GM12878 (cell line): ENCODE results near the gene MAP4K4. TPM values are rescaled to one million over a fixed set of nuclear protein-coding genes. Genes with fewer than 3 reads are reported as not detected.

Experiments
- CBX5 ChIP-seq: sonication (generic); IDR thresholded peaks from 2 replicates; pipeline ENCODE4 v1.6.1; 2016; ENCODE audit warnings: low read depth, moderate library complexity, mild to moderate bottlenecking, inconsistent platforms
- CHD2 ChIP-seq: IDR thresholded peaks from 2 replicates; pipeline ENCODE4 v1.6.1; 2011; ENCODE audit warnings: low read depth, low read length, improper control_type of control experiment, borderline replicate concordance
- EED ChIP-seq: sonication (generic); IDR thresholded peaks from 2 replicates; pipeline ENCODE4 v1.6.1; 2016; ENCODE audit warnings: antibody characterized with exemption, low read depth
- FOXM1 ChIP-seq: IDR thresholded peaks from 2 replicates; pipeline ENCODE4 v1.6.1; 2012; ENCODE audit warnings: low read depth, mild to moderate bottlenecking, inconsistent platforms, low read length, moderate library complexity
- GATAD2B ChIP-seq: fragments of 450-650 bp; conservative IDR thresholded peaks from 2 replicates; pipeline ENCODE4 v1.6.1; 2017; ENCODE audit warnings: low read depth, mild to moderate bottlenecking, moderate library complexity
- IKZF2 ChIP-seq, 2 experiments: fragments of 450-650 bp; IDR thresholded peaks; 2 replicates each; pipeline ENCODE4 v1.6.1; 2017; ENCODE audit warnings: mild to moderate bottlenecking in 2 of 2, moderate library complexity in 2 of 2
- MTA2 ChIP-seq: fragments of 450-650 bp; IDR thresholded peaks from 2 replicates; pipeline ENCODE4 v1.6.1; 2016; ENCODE audit warnings: low read depth, mild to moderate bottlenecking, moderate library complexity
- RB1 ChIP-seq: fragments of 450-650 bp; formaldehyde crosslinking; IDR thresholded peaks from 2 replicates; pipeline ENCODE4 v1.6.1; 2017; ENCODE audit warnings: mild to moderate bottlenecking, borderline replicate concordance
- SRF ChIP-seq, 2 experiments: IDR thresholded peaks; 2 replicates each; pipeline ENCODE4 v1.6.1; 2011; ENCODE audit warnings: low read depth in 2 of 2, low read length in 2 of 2, mild to moderate bottlenecking in 1 of 2, moderate library complexity in 1 of 2
- YY1 ChIP-seq: IDR thresholded peaks from 2 replicates; pipeline ENCODE4 v1.6.1; 2011; ENCODE audit warnings: low read depth, mild to moderate bottlenecking, low read length
- ZZZ3 ChIP-seq: IDR thresholded peaks from 2 replicates; pipeline ENCODE4 v1.6.1; 2011; ENCODE audit warnings: low read depth; ENCODE audit not compliant: control insufficient read depth, insufficient read length
- polyA plus RNA-seq, 11 experiments: library from polyadenylated mRNA; depleted of rRNA in 4 of 11; unstranded in 6 of 11; stranded (reverse) in 5 of 11; fragments of >200 nt; fragmentation: Nextera tagmentation in 4 of 11; fragmentation: Illumina TruSeq in 1 of 11; extraction: Ambion mirVana in 4 of 11; extraction: Trizol in 1 of 11; gene quantifications; 1 replicate in 1 of 11; 2 replicates in 10 of 11; pipeline versions ENCODE4 v1.2.1 to v1.2.3, GENCODE V29; 2011 to 2016; ENCODE audit warnings: inconsistent platforms in 2 of 11, missing spikeins in 2 of 11, low read depth in 1 of 11
- total RNA-seq, 4 experiments: library from RNA; depleted of rRNA in 3 of 4; stranded (reverse); fragments of >200 nt in 3 of 4; fragmentation: Illumina TruSeq in 1 of 4; extraction: Trizol in 1 of 4; gene quantifications; 2 replicates each; pipeline versions ENCODE4 v1.2.1 to v1.2.3, GENCODE V29; 2013 to 2021
- TF ChIP-seq, protein P1 (sequence below): fragments of 450-650 bp; IDR thresholded peaks from 2 replicates; pipeline ENCODE4 v1.6.1; 2016; ENCODE audit warnings: mild to moderate bottlenecking, moderate library complexity, borderline replicate concordance
- TF ChIP-seq, protein P2 (sequence below): fragments of 450-650 bp; IDR thresholded peaks from 2 replicates; pipeline ENCODE4 v1.6.1; 2017; ENCODE audit warnings: antibody characterized with exemption, mild to moderate bottlenecking, moderate library complexity
- TF ChIP-seq, protein P3 (sequence below): IDR thresholded peaks from 2 replicates; pipeline ENCODE4 v1.6.1; 2011; ENCODE audit warnings: mild to moderate bottlenecking, low read depth, low read length, moderate library complexity; ENCODE audit not compliant: insufficient replicate concordance
- TF ChIP-seq, protein P4 (sequence below): fragments of 450-650 bp; IDR thresholded peaks from 2 replicates; pipeline ENCODE4 v1.6.1; 2016; ENCODE audit warnings: mild to moderate bottlenecking
- TF ChIP-seq, protein P5 (sequence below): fragments of 450-650 bp; IDR thresholded peaks from 2 replicates; pipeline ENCODE4 v1.6.1; 2014; ENCODE audit warnings: mild to moderate bottlenecking
- TF ChIP-seq, protein P6 (sequence below): fragments of 450-650 bp; IDR thresholded peaks from 2 replicates; pipeline ENCODE4 v1.6.1; 2017; ENCODE audit warnings: mild to moderate bottlenecking, low read depth, inconsistent platforms; ENCODE audit not compliant: poor library complexity, severe bottlenecking

The MAP4K4 gene
- total and polyA plus RNA-seq, 10 of the 15 experiments (the other 5 are each of a cell fraction or from before 2014, with no cell fraction given): 1.9 to 50.4 (median 9.7) TPM

DNA sequence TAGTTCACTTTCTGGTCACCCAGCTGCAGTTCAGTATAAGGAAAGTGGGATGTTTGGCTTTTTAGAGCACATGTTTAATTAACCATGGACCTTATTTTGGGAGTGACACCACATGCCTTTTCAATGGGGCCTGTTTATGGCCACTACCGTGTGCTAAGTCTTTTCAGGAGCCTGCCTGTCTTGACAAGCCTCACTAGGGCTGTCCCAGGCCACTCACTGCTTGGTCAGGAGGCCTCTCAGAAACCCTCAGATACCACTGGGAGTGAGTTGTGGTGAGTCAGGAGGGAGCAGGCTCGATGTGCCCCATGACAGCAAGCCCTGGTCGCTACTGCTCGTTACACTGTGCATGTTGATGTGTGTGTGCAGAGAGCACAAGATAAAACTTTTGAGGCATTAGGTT is 123.0 kb downstream of the MAP4K4 start (continued):
- TF ChIP-seq, protein P1, sequence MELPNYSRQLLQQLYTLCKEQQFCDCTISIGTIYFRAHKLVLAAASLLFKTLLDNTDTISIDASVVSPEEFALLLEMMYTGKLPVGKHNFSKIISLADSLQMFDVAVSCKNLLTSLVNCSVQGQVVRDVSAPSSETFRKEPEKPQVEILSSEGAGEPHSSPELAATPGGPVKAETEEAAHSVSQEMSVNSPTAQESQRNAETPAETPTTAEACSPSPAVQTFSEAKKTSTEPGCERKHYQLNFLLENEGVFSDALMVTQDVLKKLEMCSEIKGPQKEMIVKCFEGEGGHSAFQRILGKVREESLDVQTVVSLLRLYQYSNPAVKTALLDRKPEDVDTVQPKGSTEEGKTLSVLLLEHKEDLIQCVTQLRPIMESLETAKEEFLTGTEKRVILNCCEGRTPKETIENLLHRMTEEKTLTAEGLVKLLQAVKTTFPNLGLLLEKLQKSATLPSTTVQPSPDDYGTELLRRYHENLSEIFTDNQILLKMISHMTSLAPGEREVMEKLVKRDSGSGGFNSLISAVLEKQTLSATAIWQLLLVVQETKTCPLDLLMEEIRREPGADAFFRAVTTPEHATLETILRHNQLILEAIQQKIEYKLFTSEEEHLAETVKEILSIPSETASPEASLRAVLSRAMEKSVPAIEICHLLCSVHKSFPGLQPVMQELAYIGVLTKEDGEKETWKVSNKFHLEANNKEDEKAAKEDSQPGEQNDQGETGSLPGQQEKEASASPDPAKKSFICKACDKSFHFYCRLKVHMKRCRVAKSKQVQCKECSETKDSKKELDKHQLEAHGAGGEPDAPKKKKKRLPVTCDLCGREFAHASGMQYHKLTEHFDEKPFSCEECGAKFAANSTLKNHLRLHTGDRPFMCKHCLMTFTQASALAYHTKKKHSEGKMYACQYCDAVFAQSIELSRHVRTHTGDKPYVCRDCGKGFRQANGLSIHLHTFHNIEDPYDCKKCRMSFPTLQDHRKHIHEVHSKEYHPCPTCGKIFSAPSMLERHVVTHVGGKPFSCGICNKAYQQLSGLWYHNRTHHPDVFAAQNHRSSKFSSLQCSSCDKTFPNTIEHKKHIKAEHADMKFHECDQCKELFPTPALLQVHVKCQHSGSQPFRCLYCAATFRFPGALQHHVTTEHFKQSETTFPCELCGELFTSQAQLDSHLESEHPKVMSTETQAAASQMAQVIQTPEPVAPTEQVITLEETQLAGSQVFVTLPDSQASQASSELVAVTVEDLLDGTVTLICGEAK: no peak
- TF ChIP-seq GATAD2B: no peak
- no peak for TF ChIP-seq YY1
- TF ChIP-seq, protein P2, sequence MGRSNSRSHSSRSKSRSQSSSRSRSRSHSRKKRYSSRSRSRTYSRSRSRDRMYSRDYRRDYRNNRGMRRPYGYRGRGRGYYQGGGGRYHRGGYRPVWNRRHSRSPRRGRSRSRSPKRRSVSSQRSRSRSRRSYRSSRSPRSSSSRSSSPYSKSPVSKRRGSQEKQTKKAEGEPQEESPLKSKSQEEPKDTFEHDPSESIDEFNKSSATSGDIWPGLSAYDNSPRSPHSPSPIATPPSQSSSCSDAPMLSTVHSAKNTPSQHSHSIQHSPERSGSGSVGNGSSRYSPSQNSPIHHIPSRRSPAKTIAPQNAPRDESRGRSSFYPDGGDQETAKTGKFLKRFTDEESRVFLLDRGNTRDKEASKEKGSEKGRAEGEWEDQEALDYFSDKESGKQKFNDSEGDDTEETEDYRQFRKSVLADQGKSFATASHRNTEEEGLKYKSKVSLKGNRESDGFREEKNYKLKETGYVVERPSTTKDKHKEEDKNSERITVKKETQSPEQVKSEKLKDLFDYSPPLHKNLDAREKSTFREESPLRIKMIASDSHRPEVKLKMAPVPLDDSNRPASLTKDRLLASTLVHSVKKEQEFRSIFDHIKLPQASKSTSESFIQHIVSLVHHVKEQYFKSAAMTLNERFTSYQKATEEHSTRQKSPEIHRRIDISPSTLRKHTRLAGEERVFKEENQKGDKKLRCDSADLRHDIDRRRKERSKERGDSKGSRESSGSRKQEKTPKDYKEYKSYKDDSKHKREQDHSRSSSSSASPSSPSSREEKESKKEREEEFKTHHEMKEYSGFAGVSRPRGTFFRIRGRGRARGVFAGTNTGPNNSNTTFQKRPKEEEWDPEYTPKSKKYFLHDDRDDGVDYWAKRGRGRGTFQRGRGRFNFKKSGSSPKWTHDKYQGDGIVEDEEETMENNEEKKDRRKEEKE: no peak
- TF ChIP-seq SRF (IDR thresholded peaks at IDR 0.05; ENCODE audit: low read depth in 2 of 2, low read length in 2 of 2): no peak
- TF ChIP-seq IKZF2 (IDR thresholded peaks at IDR 0.05): peak in 1 of 2 experiments; percentile 25; a peak in 1 of 4 replicates
- TF ChIP-seq, protein P3, sequence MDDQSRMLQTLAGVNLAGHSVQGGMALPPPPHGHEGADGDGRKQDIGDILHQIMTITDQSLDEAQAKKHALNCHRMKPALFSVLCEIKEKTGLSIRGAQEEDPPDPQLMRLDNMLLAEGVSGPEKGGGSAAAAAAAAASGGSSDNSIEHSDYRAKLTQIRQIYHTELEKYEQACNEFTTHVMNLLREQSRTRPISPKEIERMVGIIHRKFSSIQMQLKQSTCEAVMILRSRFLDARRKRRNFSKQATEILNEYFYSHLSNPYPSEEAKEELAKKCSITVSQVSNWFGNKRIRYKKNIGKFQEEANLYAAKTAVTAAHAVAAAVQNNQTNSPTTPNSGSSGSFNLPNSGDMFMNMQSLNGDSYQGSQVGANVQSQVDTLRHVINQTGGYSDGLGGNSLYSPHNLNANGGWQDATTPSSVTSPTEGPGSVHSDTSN: no peak
- no peak for TF ChIP-seq FOXM1
- TF ChIP-seq EED: no peak
- no peak for TF ChIP-seq ZZZ3
- TF ChIP-seq, protein P4, sequence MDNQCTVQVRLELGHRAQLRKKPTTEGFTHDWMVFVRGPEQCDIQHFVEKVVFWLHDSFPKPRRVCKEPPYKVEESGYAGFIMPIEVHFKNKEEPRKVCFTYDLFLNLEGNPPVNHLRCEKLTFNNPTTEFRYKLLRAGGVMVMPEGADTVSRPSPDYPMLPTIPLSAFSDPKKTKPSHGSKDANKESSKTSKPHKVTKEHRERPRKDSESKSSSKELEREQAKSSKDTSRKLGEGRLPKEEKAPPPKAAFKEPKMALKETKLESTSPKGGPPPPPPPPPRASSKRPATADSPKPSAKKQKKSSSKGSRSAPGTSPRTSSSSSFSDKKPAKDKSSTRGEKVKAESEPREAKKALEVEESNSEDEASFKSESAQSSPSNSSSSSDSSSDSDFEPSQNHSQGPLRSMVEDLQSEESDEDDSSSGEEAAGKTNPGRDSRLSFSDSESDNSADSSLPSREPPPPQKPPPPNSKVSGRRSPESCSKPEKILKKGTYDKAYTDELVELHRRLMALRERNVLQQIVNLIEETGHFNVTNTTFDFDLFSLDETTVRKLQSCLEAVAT: 0 out of 2 replicates have a peak, but pooled peaks have one; percentile 21
- TF ChIP-seq, protein P5, sequence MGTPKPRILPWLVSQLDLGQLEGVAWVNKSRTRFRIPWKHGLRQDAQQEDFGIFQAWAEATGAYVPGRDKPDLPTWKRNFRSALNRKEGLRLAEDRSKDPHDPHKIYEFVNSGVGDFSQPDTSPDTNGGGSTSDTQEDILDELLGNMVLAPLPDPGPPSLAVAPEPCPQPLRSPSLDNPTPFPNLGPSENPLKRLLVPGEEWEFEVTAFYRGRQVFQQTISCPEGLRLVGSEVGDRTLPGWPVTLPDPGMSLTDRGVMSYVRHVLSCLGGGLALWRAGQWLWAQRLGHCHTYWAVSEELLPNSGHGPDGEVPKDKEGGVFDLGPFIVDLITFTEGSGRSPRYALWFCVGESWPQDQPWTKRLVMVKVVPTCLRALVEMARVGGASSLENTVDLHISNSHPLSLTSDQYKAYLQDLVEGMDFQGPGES: no peak
- TF ChIP-seq CBX5: no peak
- no peak for TF ChIP-seq RB1
- no peak for TF ChIP-seq CHD2
- TF ChIP-seq, protein P6, sequence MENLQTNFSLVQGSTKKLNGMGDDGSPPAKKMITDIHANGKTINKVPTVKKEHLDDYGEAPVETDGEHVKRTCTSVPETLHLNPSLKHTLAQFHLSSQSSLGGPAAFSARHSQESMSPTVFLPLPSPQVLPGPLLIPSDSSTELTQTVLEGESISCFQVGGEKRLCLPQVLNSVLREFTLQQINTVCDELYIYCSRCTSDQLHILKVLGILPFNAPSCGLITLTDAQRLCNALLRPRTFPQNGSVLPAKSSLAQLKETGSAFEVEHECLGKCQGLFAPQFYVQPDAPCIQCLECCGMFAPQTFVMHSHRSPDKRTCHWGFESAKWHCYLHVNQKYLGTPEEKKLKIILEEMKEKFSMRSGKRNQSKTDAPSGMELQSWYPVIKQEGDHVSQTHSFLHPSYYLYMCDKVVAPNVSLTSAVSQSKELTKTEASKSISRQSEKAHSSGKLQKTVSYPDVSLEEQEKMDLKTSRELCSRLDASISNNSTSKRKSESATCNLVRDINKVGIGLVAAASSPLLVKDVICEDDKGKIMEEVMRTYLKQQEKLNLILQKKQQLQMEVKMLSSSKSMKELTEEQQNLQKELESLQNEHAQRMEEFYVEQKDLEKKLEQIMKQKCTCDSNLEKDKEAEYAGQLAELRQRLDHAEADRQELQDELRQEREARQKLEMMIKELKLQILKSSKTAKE: no peak
- peak; percentile 37; the same call in 1 of the 2 replicates for TF ChIP-seq MTA2
